CD4-positive, alpha-beta memory T cell (primary cell): ENCODE measurements around the gene TNPO1. TPM values are rescaled to one million over a fixed set of nuclear protein-coding genes. Genes with fewer than 3 reads are reported as not detected.
"Not testable (repeated sequence)": the region's sequence is repeated elsewhere in the genome, so short reads cannot be mapped to it uniquely, and the experiment has no call there.

ENCODE experiments used
- CTCF ChIA-PET: fragments of 350-600 bp; sonication (Branson Sonifier 250); formaldehyde crosslinking; loops from one replicate; lab custom pipeline; 2021; ENCODE audit warnings: inconsistent platforms; ENCODE audit not compliant: partially characterized antibody; lab: Charles Lee
- POLR2A ChIA-PET: fragments of 350-600 bp; sonication (Branson Sonifier 250); formaldehyde crosslinking; loops from one replicate; lab custom pipeline; 2021; ENCODE audit not compliant: partially characterized antibody; lab: Charles Lee
- DNase-seq, 5 donors: peaks; one replicate each; pipeline versions ENCODE4 v3.0.0 to v3.0.0-alpha.2; 2020 to 2022; ENCODE audit warnings: mixed read lengths in 1 of 5
- H3K27ac ChIP-seq: one replicate; pipeline ENCODE4 v1.7.0; 2013; ENCODE audit warnings: low read depth, low read length
- H3K27me3 ChIP-seq: 2 replicates; pipeline ENCODE4 v1.7.0; 2013; ENCODE audit warnings: mild to moderate bottlenecking, low read length, moderate library complexity; ENCODE audit not compliant: insufficient read depth
- H3K36me3 ChIP-seq: 2 replicates; pipeline ENCODE4 v1.7.0; 2013; ENCODE audit warnings: mild to moderate bottlenecking, low read length, moderate library complexity; ENCODE audit not compliant: insufficient read depth
- H3K4me1 ChIP-seq: 2 replicates; pipeline ENCODE4 v1.7.0; 2013; ENCODE audit warnings: mild to moderate bottlenecking, low read length, moderate library complexity; ENCODE audit not compliant: insufficient read depth
- H3K4me3 ChIP-seq, 2 donors: one replicate each; pipeline ENCODE4 v1.7.0; 2013; ENCODE audit warnings: low read length in 2 of 2, mild to moderate bottlenecking in 1 of 2
- H3K9me3 ChIP-seq, 2 donors: one replicate each; pipeline ENCODE4 v1.7.0; 2013; ENCODE audit warnings: low read length in 2 of 2, control low read depth in 1 of 2; ENCODE audit not compliant: control insufficient read depth in 1 of 2
- H3K27ac Mint-ChIP-seq, 7 donors: one replicate each; pipeline ENCODE4 v1.8.0; 2020 to 2021; ENCODE audit warnings: mixed read lengths in 7 of 7, mild to moderate bottlenecking in 6 of 7, inconsistent platforms in 3 of 7, moderate library complexity in 3 of 7
- H3K27me3 Mint-ChIP-seq, 2 donors: one replicate each; pipeline ENCODE4 v1.8.0; 2020 to 2021; ENCODE audit warnings: mixed read lengths in 2 of 2
- H3K36me3 Mint-ChIP-seq, 2 donors: one replicate each; pipeline ENCODE4 v1.8.0; 2020 to 2021; ENCODE audit warnings: mixed read lengths in 2 of 2, inconsistent platforms in 1 of 2, mild to moderate bottlenecking in 1 of 2
- H3K4me1 Mint-ChIP-seq, 4 donors: one replicate each; pipeline ENCODE4 v1.8.0; 2020 to 2021; ENCODE audit warnings: mixed read lengths in 4 of 4, mild to moderate bottlenecking in 1 of 4
- H3K4me3 Mint-ChIP-seq, 8 donors: one replicate each; pipeline ENCODE4 v1.8.0; 2020 to 2021; ENCODE audit warnings: mixed read lengths in 8 of 8, mild to moderate bottlenecking in 7 of 8, moderate library complexity in 6 of 8, inconsistent platforms in 3 of 8
- H3K9me3 Mint-ChIP-seq, 8 donors: one replicate each; pipeline ENCODE4 v1.8.0; 2020 to 2021; ENCODE audit warnings: mixed read lengths in 8 of 8, mild to moderate bottlenecking in 5 of 8, inconsistent platforms in 3 of 8, moderate library complexity in 1 of 8
- intact Hi-C: fragments of 100-400 bp; cut with micrococcal nuclease; formaldehyde crosslinking; loops from one replicate; pipeline ENCODE4 v1.15.1; 2023
- polyA plus RNA-seq, 2 donors: library from polyadenylated mRNA; unstranded; fragments of 300-500 nt; fragmentation: Illumina TruSeq; gene quantifications; one replicate each; pipeline ENCODE4 v1.2.3, GENCODE V29; 2021
- total RNA-seq, 2 experiments: library from RNA; stranded (reverse); gene quantifications; one replicate each; pipeline ENCODE4 v1.2.3, GENCODE V29; 2021

The TNPO1 gene
- total and polyA plus RNA-seq, 4 experiments from 2014 or later: 46.6 to 86.4 (median 66.8) TPM

DNA sequence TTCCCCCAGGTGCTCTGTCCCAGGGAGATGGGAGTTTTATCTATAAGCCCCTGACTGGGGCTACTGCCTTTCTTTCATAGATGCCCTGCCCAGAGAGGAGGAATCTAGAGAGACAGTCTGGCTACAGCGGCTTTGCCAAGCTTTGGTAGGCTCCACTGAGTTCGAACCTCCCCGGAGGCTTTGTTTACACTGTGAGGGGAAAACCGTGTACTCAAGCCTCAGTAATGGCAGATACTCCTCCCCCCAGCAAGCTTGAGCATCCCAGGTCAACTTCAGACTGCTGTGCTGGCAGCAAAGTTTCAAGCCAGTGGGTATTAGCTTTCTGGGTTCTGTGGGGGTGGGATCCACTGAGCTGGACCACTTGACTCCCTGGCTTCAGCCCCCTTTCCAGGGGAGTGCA is 7.8 kb upstream of the TNPO1 start:
- POLR2A ChIA-PET, H3K4me1 ChIP-seq, H3K9me3 ChIP-seq, CTCF ChIA-PET, H3K27ac ChIP-seq, H3K36me3 Mint-ChIP-seq, DNase-seq, H3K4me3 ChIP-seq, H3K4me3 Mint-ChIP-seq, H3K36me3 ChIP-seq, intact Hi-C loops, H3K27me3 ChIP-seq, H3K27ac Mint-ChIP-seq, H3K4me1 Mint-ChIP-seq: not testable (repeated sequence)
- H3K9me3 Mint-ChIP-seq: peaks cover 0 to 15% (median 3%) of the 10 kb centered on the region in 8 donors
- H3K27me3 Mint-ChIP-seq: peaks cover 22 to 33% of the 10 kb centered on the region in 2 donors

DNA sequence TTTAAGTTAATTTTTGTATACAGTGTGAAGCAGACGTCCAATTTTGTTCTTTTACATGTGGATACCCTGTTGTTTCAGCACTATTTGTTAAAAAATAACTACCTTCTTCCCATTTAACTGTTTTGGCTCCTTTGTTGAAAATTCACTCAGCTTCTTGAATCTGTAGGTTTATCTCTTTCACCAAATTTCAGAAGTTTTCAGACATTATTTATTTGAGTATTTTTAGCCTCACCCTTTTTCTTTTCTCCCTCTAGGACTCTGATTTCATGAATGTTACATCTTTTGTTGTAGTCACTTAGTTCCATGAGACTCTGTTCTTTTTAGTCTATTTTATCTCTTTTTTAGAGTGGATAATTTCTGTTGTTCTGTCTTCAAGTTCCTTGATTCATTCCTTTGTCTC is 4.6 kb upstream of the TNPO1 start:
- Histone ChIP-seq H3K27me3 (no peaks in the 10 kb centered on the region), H3K4me1 (peaks cover 3% of the 10 kb centered on the region), H3K36me3 (no peaks in the 10 kb centered on the region), H3K4me3 (no peak overlapping the region), H3K9me3 (no peaks in the 10 kb centered on the region), H3K27ac (no peak overlapping the region)
- Mint-ChIP-seq H3K4me1 (peaks cover 0 to 6% (median under 1%) of the 10 kb centered on the region in 4 donors), H3K27ac (no peak overlapping the region), H3K36me3 (peaks cover 0 to 3% of the 10 kb centered on the region in 2 donors), H3K27me3 (peaks cover 16 to 18% of the 10 kb centered on the region in 2 donors), H3K9me3 (peaks cover 0 to 6% (median 0%) of the 10 kb centered on the region in 8 donors), H3K4me3 (no peak overlapping the region)
- intact Hi-C loops: no loop called here
- no peak for DNase-seq
- ChIA-PET CTCF (no interaction called here), POLR2A (no interaction called here)

DNA sequence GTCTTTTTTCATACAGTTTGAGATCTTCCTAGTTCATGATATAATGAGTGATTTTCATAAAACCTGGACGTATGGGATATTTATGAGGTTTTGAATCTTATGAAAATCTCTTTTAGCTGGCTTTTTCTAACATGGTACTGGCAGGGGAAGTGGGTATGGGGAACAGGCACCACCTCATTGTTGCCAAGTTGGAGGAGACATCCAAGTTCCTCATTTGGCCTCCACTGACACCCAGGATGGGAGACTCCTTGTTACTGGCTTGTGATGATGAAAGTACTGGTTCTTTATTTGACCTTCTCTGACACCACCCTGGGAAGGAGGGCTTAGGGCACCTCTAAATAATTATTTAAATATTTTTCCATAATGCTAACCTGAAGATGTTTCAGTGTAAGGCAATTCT is 4.0 kb upstream of the TNPO1 start:
- peaks cover 3 to 4% of the 10 kb centered on the region in 2 donors for H3K36me3 Mint-ChIP-seq
- H3K27ac Mint-ChIP-seq: peak overlapping the region in 1 of 7 donors; percentile 24
- POLR2A ChIA-PET: no interaction called here
- Histone ChIP-seq H3K27ac (no peak overlapping the region), H3K4me1 (peaks cover 8% of the 10 kb centered on the region), H3K27me3 (no peaks in the 10 kb centered on the region), H3K4me3 (no peak overlapping the region), H3K36me3 (no peaks in the 10 kb centered on the region), H3K9me3 (no peaks in the 10 kb centered on the region)
- peaks cover 13 to 16% of the 10 kb centered on the region in 2 donors for H3K27me3 Mint-ChIP-seq
- intact Hi-C loops: no loop called here
- H3K9me3 Mint-ChIP-seq: peaks cover 0 to 2% (median 0%) of the 10 kb centered on the region in 8 donors
- peaks cover 4 to 12% (median 5%) of the 10 kb centered on the region in 4 donors for H3K4me1 Mint-ChIP-seq
- no peak overlapping the region for H3K4me3 Mint-ChIP-seq
- CTCF ChIA-PET: no interaction called here
- no peak for DNase-seq

DNA sequence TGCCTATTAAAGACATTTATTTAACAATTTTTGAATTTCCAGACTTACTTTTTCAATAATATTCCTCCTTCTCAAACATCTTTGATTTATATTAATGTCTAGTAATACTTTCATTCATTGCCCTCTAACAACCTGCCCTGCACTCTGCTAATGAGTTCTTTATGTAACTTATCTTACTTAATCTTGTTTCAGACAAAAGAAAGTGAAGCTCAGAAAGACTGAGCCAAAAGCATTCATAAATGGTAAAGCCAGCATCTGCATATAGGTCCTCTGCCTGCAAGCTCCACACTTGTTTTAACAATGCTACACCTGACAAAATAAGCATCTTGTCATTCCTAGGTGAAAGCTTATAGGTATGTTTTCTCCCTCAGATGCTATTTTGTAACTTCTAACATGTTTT is 2.4 kb upstream of the TNPO1 start:
- H3K4me3 ChIP-seq: no peak overlapping the region
- intact Hi-C loops: no loop called here
- Mint-ChIP-seq H3K36me3 (peaks cover 3 to 4% of the 10 kb centered on the region in 2 donors), H3K9me3 (no peaks in the 10 kb centered on the region), H3K27ac (no peak overlapping the region), H3K4me1 (peaks cover 9 to 28% (median 15%) of the 10 kb centered on the region in 4 donors), H3K4me3 (no peak overlapping the region), H3K27me3 (peaks cover 10 to 14% of the 10 kb centered on the region in 2 donors)
- H3K9me3 ChIP-seq: no peaks in the 10 kb centered on the region
- no peaks in the 10 kb centered on the region for H3K36me3 ChIP-seq
- H3K27ac ChIP-seq: no peak overlapping the region
- ChIA-PET CTCF (no interaction called here), POLR2A (no interaction called here)
- no peaks in the 10 kb centered on the region for H3K27me3 ChIP-seq
- H3K4me1 ChIP-seq: peaks cover 23% of the 10 kb centered on the region
- no peak for DNase-seq

DNA sequence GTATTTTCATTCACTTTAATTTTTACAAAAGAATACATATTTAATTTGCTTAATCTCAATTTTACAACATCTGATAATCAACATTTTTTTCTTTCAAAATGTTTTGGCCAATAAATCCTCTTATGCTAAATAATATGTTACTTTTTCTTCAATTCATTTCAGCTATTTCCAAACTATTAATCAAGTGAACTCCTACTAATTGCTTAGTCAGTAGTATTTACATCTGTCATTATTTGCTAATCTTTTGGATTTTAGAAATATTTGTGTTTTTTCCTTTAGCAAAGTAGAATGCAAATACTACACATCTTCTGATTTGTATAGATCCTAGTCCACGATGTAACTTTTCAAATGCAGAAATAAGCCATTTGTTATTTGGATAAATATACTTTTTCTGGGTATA is 1.6 kb upstream of the TNPO1 start:
- peaks cover 26% of the 10 kb centered on the region for H3K4me1 ChIP-seq
- no peaks in the 10 kb centered on the region for H3K36me3 ChIP-seq
- Mint-ChIP-seq H3K4me3 (no peak overlapping the region), H3K27me3 (peaks cover 10% of the 10 kb centered on the region in 2 donors), H3K27ac (peak overlapping the region in 1 of 7 donors; percentile 95), H3K9me3 (no peaks in the 10 kb centered on the region), H3K36me3 (peaks cover 0 to 4% of the 10 kb centered on the region in 2 donors), H3K4me1 (peaks cover 11 to 31% (median 15%) of the 10 kb centered on the region in 4 donors)
- H3K9me3 ChIP-seq: no peaks in the 10 kb centered on the region
- no peak overlapping the region for H3K27ac ChIP-seq
- no peak overlapping the region for H3K4me3 ChIP-seq
- no peak for DNase-seq
- intact Hi-C loops: loop anchor here (5.0 kb wide), 2 partner anchors 493 to 508 kb away; partner anchors contain the start of genes MRPS27 and PTCD2
- CTCF ChIA-PET: no interaction called here
- H3K27me3 ChIP-seq: no peaks in the 10 kb centered on the region
- POLR2A ChIA-PET: no interaction called here

DNA sequence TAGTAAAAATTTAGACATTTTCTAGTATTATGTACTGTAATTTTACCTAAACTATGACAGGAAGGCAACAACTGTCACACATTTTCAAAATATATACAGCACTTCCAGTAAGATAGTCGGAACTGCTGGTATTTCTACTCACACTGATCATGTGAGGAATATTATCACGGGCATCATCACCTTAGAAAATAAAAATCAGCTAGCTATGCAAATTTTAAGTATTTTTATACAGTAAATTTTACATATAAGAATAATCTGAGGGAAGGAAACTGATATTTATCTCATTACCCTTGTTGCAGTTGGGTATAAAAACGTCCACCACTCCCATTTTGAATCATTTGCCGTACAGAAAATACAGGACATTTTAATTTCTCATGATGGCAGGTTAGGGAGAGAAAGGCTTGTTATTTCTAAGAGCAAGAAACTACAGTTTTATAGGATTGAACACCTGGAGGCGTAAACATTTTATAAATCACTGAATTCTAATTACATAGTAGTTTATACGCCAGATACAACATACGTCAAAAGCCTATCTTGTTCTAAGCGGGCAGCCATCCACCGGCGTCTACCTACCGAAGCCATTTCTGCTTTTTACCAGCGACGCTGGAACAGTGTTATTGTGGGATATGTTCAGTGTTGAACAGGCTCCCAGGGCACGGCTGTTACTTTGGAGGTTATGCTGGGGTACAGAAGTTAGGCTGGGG is 729 bp upstream of the TNPO1 start:
- Histone ChIP-seq H3K27ac (peak overlapping the region; percentile 86), H3K4me3 (peak overlapping the region; percentile 69 to 74), H3K4me1 (peaks cover 26% of the 10 kb centered on the region), H3K36me3 (no peaks in the 10 kb centered on the region), H3K27me3 (no peaks in the 10 kb centered on the region), H3K9me3 (no peaks in the 10 kb centered on the region)
- ChIA-PET CTCF (no interaction called here), POLR2A (interaction anchor here (2.7 to 4.4 kb wide), 2 partner anchors 33 to 749 kb away, joined by 12 to 54 read pairs; partner anchors contain the start of genes ANKRA2 and UTP15)
- H3K27ac Mint-ChIP-seq: peak overlapping the region; percentile 92 to 98 (median 95)
- peaks cover 0 to 4% of the 10 kb centered on the region in 2 donors for H3K36me3 Mint-ChIP-seq
- H3K9me3 Mint-ChIP-seq: no peaks in the 10 kb centered on the region
- intact Hi-C loops: loop anchor here (1.0 to 5.0 kb wide), 3 partner anchors 33 to 508 kb away; partner anchors contain the start of genes MRPS27 and PTCD2
- H3K4me1 Mint-ChIP-seq: peaks cover 11 to 31% (median 15%) of the 10 kb centered on the region in 4 donors
- DNase-seq: no peak
- peaks cover 6 to 9% of the 10 kb centered on the region in 2 donors for H3K27me3 Mint-ChIP-seq
- peak overlapping the region; percentile 90 to 98 (median 93) for H3K4me3 Mint-ChIP-seq

DNA sequence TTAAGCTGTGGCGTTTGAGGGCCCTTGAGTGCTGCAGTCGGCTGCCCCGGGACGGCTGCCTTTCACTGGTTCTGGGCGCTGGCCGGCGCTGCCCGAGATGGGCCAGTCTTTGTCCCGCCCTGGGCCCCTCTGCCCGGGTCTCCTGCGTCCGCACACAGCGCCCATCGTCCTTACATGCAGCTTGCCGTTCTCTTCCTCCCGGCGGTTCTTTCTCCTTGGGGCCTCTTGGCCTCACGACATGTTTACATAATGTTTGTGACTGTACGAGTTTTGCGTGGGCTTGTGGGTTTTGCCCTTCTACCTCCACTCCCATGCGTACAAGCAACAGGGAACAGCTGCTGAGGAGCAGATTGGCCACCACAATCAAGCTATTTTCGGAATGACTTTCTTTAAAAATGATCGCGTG is 618 bp downstream of the TNPO1 start:
- peaks cover 11 to 31% (median 15%) of the 10 kb centered on the region in 4 donors for H3K4me1 Mint-ChIP-seq
- ChIA-PET CTCF (interaction anchor here (1.3 to 5.5 kb wide), 7 partner anchors 11 to 207 kb away, joined by 3 to 99 read pairs (median 10); no protein-coding TSS in a partner anchor), POLR2A (interaction anchor here (0.6 to 4.4 kb wide), 11 partner anchors 9 to 748 kb away, joined by 3 to 54 read pairs (median 3); partner anchors contain the start of genes ANKRA2, BTF3 and UTP15)
- peak overlapping the region; percentile 91 to 98 (median 94) for H3K4me3 Mint-ChIP-seq
- H3K27ac Mint-ChIP-seq: peak overlapping the region; percentile 80 to 98 (median 95)
- DNase-seq: peak in 3 of 5 donors; percentile 37 to 64 (median 38)
- Histone ChIP-seq H3K4me3 (peak overlapping the region; percentile 69 to 74), H3K4me1 (peaks cover 26% of the 10 kb centered on the region), H3K27me3 (no peaks in the 10 kb centered on the region), H3K9me3 (no peaks in the 10 kb centered on the region), H3K27ac (peak overlapping the region; percentile 86), H3K36me3 (no peaks in the 10 kb centered on the region)
- intact Hi-C loops: loop anchor here (5.0 kb wide), 2 partner anchors 495 to 510 kb away; partner anchors contain the start of genes MRPS27 and PTCD2
- H3K36me3 Mint-ChIP-seq: peaks cover 0 to 4% of the 10 kb centered on the region in 2 donors
- no peaks in the 10 kb centered on the region for H3K9me3 Mint-ChIP-seq
- peaks cover 5 to 8% of the 10 kb centered on the region in 2 donors for H3K27me3 Mint-ChIP-seq
